T-helper 2 cell treated with Interferon-gamma antibody and Interleukin-4, amounts not matched to agents 5 μg/mL and 100 μg/mL, for 36 hours (primary cell): ENCODE results near the gene ZNF284.

Experiments
- DNase-seq: peaks from one replicate; pipeline ENCODE4 v3.0.0; 2021; ENCODE audit warnings: low spot score
- H3K27ac Mint-ChIP-seq: one replicate; pipeline ENCODE4 v1.8.0; 2021; ENCODE audit warnings: mild to moderate bottlenecking, mixed read lengths
- H3K27me3 Mint-ChIP-seq: one replicate; pipeline ENCODE4 v1.8.0; 2021; ENCODE audit warnings: low read depth, mixed read lengths
- H3K36me3 Mint-ChIP-seq: one replicate; pipeline ENCODE4 v1.8.0; 2021; ENCODE audit warnings: low read depth, mixed read lengths
- H3K4me1 Mint-ChIP-seq: one replicate; pipeline ENCODE4 v1.8.0; 2021; ENCODE audit warnings: low read depth, mixed read lengths
- H3K4me3 Mint-ChIP-seq: one replicate; pipeline ENCODE4 v1.8.0; 2022; ENCODE audit warnings: mild to moderate bottlenecking, moderate library complexity, mixed read lengths
- H3K9me3 Mint-ChIP-seq: one replicate; pipeline ENCODE4 v1.8.0; 2021; ENCODE audit warnings: mixed read lengths

ZNF284 gene

GRCh38 chr19:44071824-44072542, at the start of gene ZNF284:
ZNF284 (plus strand) TSS chr19:44072159; CDS start chr19:44076390, 4,231 bp downstream.
- H3K4me1 Mint-ChIP-seq = peaks cover 14% of the 10 kb centered on the region
- peaks cover 21% of the 10 kb centered on the region for H3K36me3 Mint-ChIP-seq
- H3K27me3 Mint-ChIP-seq = no peaks in the 10 kb centered on the region
- peaks cover 44% of the 10 kb centered on the region for H3K9me3 Mint-ChIP-seq
- DNase-seq = peak; percentile 82
- peak within 1 kb of the TSS; percentile 94 for H3K4me3 Mint-ChIP-seq
- H3K27ac Mint-ChIP-seq = peak within 1 kb of the TSS; percentile 83

- H3K27ac Mint-ChIP-seq = peak overlapping the region; percentile 87
- no peaks in the 10 kb centered on the region for H3K27me3 Mint-ChIP-seq
- H3K4me1 Mint-ChIP-seq = peaks cover 9% of the 10 kb centered on the region
- peaks cover 42% of the 10 kb centered on the region for H3K36me3 Mint-ChIP-seq
- H3K9me3 Mint-ChIP-seq = peaks cover 63% of the 10 kb centered on the region
- peak overlapping the region; percentile 96 for H3K4me3 Mint-ChIP-seq
- no peak for DNase-seq
Observed at GRCh38 chr19:44024900-44025216, 47.1 kb upstream of the ZNF284 start.

GRCh38 chr19:44025217-44025936, 46.6 kb upstream of the ZNF284 start, which contains the start of gene ZNF222:
ZNF222 (plus strand) TSS chr19:44025379; CDS start chr19:44025437, 58 bp downstream.
- H3K9me3 Mint-ChIP-seq = peaks cover 63% of the 10 kb centered on the region
- H3K27me3 Mint-ChIP-seq = no peaks in the 10 kb centered on the region
- H3K27ac Mint-ChIP-seq = peak within 1 kb of the TSS; percentile 87
- H3K4me3 Mint-ChIP-seq = peak within 1 kb of the TSS; percentile 96
- peak; percentile 78 for DNase-seq
- H3K36me3 Mint-ChIP-seq = peaks cover 47% of the 10 kb centered on the region
- H3K4me1 Mint-ChIP-seq = peaks cover 9% of the 10 kb centered on the region

- peaks cover 55% of the 10 kb centered on the region for H3K36me3 Mint-ChIP-seq
Observed at GRCh38 chr19:44026622-44027021, 45.3 kb upstream of the ZNF284 start.

GRCh38 chr19:44032001-44032610, 39.9 kb upstream of the ZNF284 start:
- Mint-ChIP-seq H3K4me1 (no peaks in the 10 kb centered on the region), H3K4me3 (no peak overlapping the region), H3K9me3 (peaks cover 87% of the 10 kb centered on the region), H3K27me3 (no peaks in the 10 kb centered on the region), H3K27ac (no peak overlapping the region), H3K36me3 (peaks cover 47% of the 10 kb centered on the region)
- no peak for DNase-seq

More at GRCh38 chr19:44026622-44027021, 45.3 kb upstream of the ZNF284 start:
- Mint-ChIP-seq H3K27ac (no peak overlapping the region), H3K9me3 (peaks cover 65% of the 10 kb centered on the region), H3K27me3 (no peaks in the 10 kb centered on the region), H3K4me1 (peaks cover 9% of the 10 kb centered on the region), H3K4me3 (peak overlapping the region; percentile 96)
- DNase-seq = no peak

GRCh38 chr19:44042147-44042546, 29.8 kb upstream of the ZNF284 start:
- Mint-ChIP-seq H3K36me3 (no peaks in the 10 kb centered on the region), H3K27me3 (no peaks in the 10 kb centered on the region), H3K4me3 (no peak overlapping the region), H3K27ac (no peak overlapping the region), H3K4me1 (no peaks in the 10 kb centered on the region), H3K9me3 (peaks cover 66% of the 10 kb centered on the region)
- DNase-seq = no peak

- no peak for DNase-seq
- peaks cover 7% of the 10 kb centered on the region for H3K4me1 Mint-ChIP-seq
- H3K27me3 Mint-ChIP-seq = no peaks in the 10 kb centered on the region
- peaks cover 56% of the 10 kb centered on the region for H3K9me3 Mint-ChIP-seq
- H3K36me3 Mint-ChIP-seq = peaks cover 4% of the 10 kb centered on the region
- H3K4me3 Mint-ChIP-seq = peak overlapping the region; percentile 79
- H3K27ac Mint-ChIP-seq = no peak overlapping the region
Observed at GRCh38 chr19:44050740-44051649, 21.0 kb upstream of the ZNF284 start.

GRCh38 chr19:44051650-44052402, 20.1 kb upstream of the ZNF284 start, which contains the start of gene ZNF223:
ZNF223 (plus strand) TSS chr19:44052036; CDS start chr19:44055177, 3,141 bp downstream.
- Mint-ChIP-seq H3K27me3 (no peaks in the 10 kb centered on the region), H3K4me1 (peaks cover 7% of the 10 kb centered on the region), H3K36me3 (peaks cover 4% of the 10 kb centered on the region), H3K27ac (no peak within 1 kb of the TSS), H3K9me3 (peaks cover 59% of the 10 kb centered on the region), H3K4me3 (peak within 1 kb of the TSS; percentile 79)
- no peak for DNase-seq

GRCh38 chr19:44055870-44056269, 16.1 kb upstream of the ZNF284 start:
- Mint-ChIP-seq H3K27me3 (no peaks in the 10 kb centered on the region), H3K9me3 (peaks cover 66% of the 10 kb centered on the region), H3K36me3 (peaks cover 4% of the 10 kb centered on the region)

GRCh38 chr19:44059229-44059628, 12.7 kb upstream of the ZNF284 start:
- Mint-ChIP-seq H3K36me3 (no peaks in the 10 kb centered on the region), H3K9me3 (peaks cover 50% of the 10 kb centered on the region), H3K4me3 (no peak overlapping the region), H3K4me1 (no peaks in the 10 kb centered on the region), H3K27ac (no peak overlapping the region), H3K27me3 (no peaks in the 10 kb centered on the region)
- no peak for DNase-seq

More at GRCh38 chr19:44055870-44056269, 16.1 kb upstream of the ZNF284 start:
- no peak overlapping the region for H3K4me3 Mint-ChIP-seq
- DNase-seq = no peak
- H3K4me1 Mint-ChIP-seq = peaks cover 7% of the 10 kb centered on the region
- no peak overlapping the region for H3K27ac Mint-ChIP-seq

- no peak for DNase-seq
- no peaks in the 10 kb centered on the region for H3K27me3 Mint-ChIP-seq
- no peak overlapping the region for H3K4me3 Mint-ChIP-seq
- no peaks in the 10 kb centered on the region for H3K36me3 Mint-ChIP-seq
- no peaks in the 10 kb centered on the region for H3K4me1 Mint-ChIP-seq
- H3K27ac Mint-ChIP-seq = no peak overlapping the region
- H3K9me3 Mint-ChIP-seq = peaks cover 45% of the 10 kb centered on the region
Observed at GRCh38 chr19:44061038-44061437, 10.9 kb upstream of the ZNF284 start.

- DNase-seq = no peak
- Mint-ChIP-seq H3K36me3 (peaks cover 6% of the 10 kb centered on the region), H3K27me3 (no peaks in the 10 kb centered on the region), H3K9me3 (peaks cover 55% of the 10 kb centered on the region), H3K4me1 (peaks cover 1% of the 10 kb centered on the region), H3K4me3 (no peak overlapping the region), H3K27ac (no peak overlapping the region)
Observed at GRCh38 chr19:44066305-44066704, 5.7 kb upstream of the ZNF284 start.

- no peak for DNase-seq
- H3K27me3 Mint-ChIP-seq = no peaks in the 10 kb centered on the region
- H3K9me3 Mint-ChIP-seq = peaks cover 60% of the 10 kb centered on the region
- H3K4me1 Mint-ChIP-seq = peaks cover 14% of the 10 kb centered on the region
- H3K4me3 Mint-ChIP-seq = no peak overlapping the region
- H3K36me3 Mint-ChIP-seq = peaks cover 17% of the 10 kb centered on the region
- H3K27ac Mint-ChIP-seq = no peak overlapping the region
Observed at GRCh38 chr19:44069415-44069814, 2.5 kb upstream of the ZNF284 start.
